GM11168 (cell line): ENCODE measurements around the gene STAT3.

Experiments
- in situ Hi-C: fragments of 300-500 bp; cut with MboI; formaldehyde crosslinking; loops from one replicate; pipeline ENCODE4 v1.12.0; 2022; ENCODE audit warnings: low sequenced_read_pairs; ENCODE audit not compliant: unreplicated experiment

Gene STAT3

GRCh38 chr17:42322382-42323267 lies 65.6 kb downstream of the STAT3 start:
- in situ Hi-C loops, result loop anchor here (5.0 kb wide), 1 partner anchor 80 kb away; no protein-coding TSS in a partner anchor

GRCh38 chr17:42321555-42321954 lies 66.7 kb downstream of the STAT3 start:
- in situ Hi-C loops, result loop anchor here (5.0 kb wide), 1 partner anchor 81 kb away; no protein-coding TSS in a partner anchor

- in situ Hi-C loops, result loop anchor here (10.0 kb wide), 1 partner anchor 207 kb away; no protein-coding TSS in a partner anchor
These were observed 70.3 kb downstream of the STAT3 start for GRCh38 chr17:42317967-42318366.

GRCh38 chr17:42317266-42317845 lies 70.9 kb downstream of the STAT3 start:
- in situ Hi-C loops, result loop anchor here (10.0 kb wide), 1 partner anchor 207 kb away; no protein-coding TSS in a partner anchor

- in situ Hi-C loops, result loop anchor here (10.0 kb wide), 1 partner anchor 208 kb away; no protein-coding TSS in a partner anchor
These were observed 71.5 kb downstream of the STAT3 start for GRCh38 chr17:42316755-42317154.

GRCh38 chr17:42315402-42316156 lies 72.7 kb downstream of the STAT3 start:
- in situ Hi-C loops, result loop anchor here (10.0 kb wide), 1 partner anchor 209 kb away; no protein-coding TSS in a partner anchor

- in situ Hi-C loops, result loop anchor here (10.0 kb wide), 1 partner anchor 211 kb away; no protein-coding TSS in a partner anchor
These were observed 74.3 kb downstream of the STAT3 start for GRCh38 chr17:42313773-42314566.

- in situ Hi-C loops, result loop anchor here (10.0 kb wide), 1 partner anchor 211 kb away; no protein-coding TSS in a partner anchor
These were observed 74.9 kb downstream of the STAT3 start for GRCh38 chr17:42313389-42313772.

- in situ Hi-C loops, result loop anchor here (10.0 kb wide), 1 partner anchor 212 kb away; no protein-coding TSS in a partner anchor
These were observed 75.7 kb downstream of the STAT3 start for GRCh38 chr17:42312285-42313130.

GRCh38 chr17:42312035-42312284 lies 76.3 kb downstream of the STAT3 start:
- in situ Hi-C loops, result loop anchor here (10.0 kb wide), 1 partner anchor 213 kb away; no protein-coding TSS in a partner anchor

- in situ Hi-C loops, result loop anchor here (10.0 kb wide), 1 partner anchor 213 kb away; no protein-coding TSS in a partner anchor
These were observed 76.8 kb downstream of the STAT3 start for GRCh38 chr17:42311240-42312034.

- in situ Hi-C loops, result loop anchor here (10.0 kb wide), 1 partner anchor 214 kb away; no protein-coding TSS in a partner anchor
These were observed 77.4 kb downstream of the STAT3 start for GRCh38 chr17:42310787-42311215.

- in situ Hi-C loops, result loop anchor here (10.0 kb wide), 1 partner anchor 215 kb away; no protein-coding TSS in a partner anchor
These were observed 78.1 kb downstream of the STAT3 start for GRCh38 chr17:42309986-42310786.

- in situ Hi-C loops, result no loop called here
These were observed 79.1 kb downstream of the STAT3 start for GRCh38 chr17:42309142-42309541.

GRCh38 chr17:42308446-42308845 lies 79.8 kb downstream of the STAT3 start:
- in situ Hi-C loops, result no loop called here

- in situ Hi-C loops, result no loop called here
These were observed 80.8 kb downstream of the STAT3 start for GRCh38 chr17:42307362-42307927.

GRCh38 chr17:42306385-42306667 lies 81.9 kb downstream of the STAT3 start:
- in situ Hi-C loops, result no loop called here
